ENCODE data around the gene NCKAP5. TPM values are rescaled to one million over a fixed set of nuclear protein-coding genes. Genes with fewer than 3 reads are reported as not detected.

NCKAP5 gene
- total RNA-seq, 1 donor from 2014 or later = 0.87 TPM

GRCh38 chr2:133273031-133273430, 295.2 kb downstream of the NCKAP5 start:
- TF ChIP-seq CTCF (IDR thresholded peaks at IDR 0.05) = no peak
- Mint-ChIP-seq H3K36me3 (ENCODE audit: low read depth) (peaks cover 2% of the 10 kb centered on the region), H3K4me1 (ENCODE audit: low read depth) (peaks cover 4% of the 10 kb centered on the region), H3K27ac (ENCODE audit: unreplicated experiment) (no peak overlapping the region), H3K27me3 (ENCODE audit: low read depth) (peaks cover 2% of the 10 kb centered on the region), H3K9me3 (ENCODE audit: low read depth) (no peaks in the 10 kb centered on the region), H3K4me3 (ENCODE audit: unreplicated experiment) (no peak overlapping the region)
- DNase-seq (ENCODE audit: low spot score) = no peak

DNA sequence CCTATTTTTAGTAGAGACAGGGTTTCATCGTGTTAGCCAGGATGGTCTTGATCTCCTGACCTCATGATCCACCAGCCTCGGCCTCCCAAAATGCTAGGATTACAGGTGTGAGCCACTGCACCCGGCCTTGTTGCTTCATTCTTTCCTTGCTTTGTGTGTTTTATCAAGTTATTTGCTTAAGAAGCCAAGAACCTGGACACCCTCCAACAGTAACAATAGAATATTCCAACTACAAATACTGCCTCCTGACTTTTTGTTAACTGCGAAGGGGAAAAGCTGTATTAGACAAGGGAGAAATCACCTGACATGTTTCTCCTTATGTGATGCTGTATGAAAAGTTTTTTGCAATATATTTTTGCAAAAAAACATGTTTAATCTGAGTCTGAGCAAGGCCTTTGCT, 297.2 kb downstream of the NCKAP5 start:
- TF ChIP-seq CTCF (IDR thresholded peaks at IDR 0.05) = no peak
- no peak for DNase-seq (ENCODE audit: low spot score)
- H3K9me3 Mint-ChIP-seq (ENCODE audit: low read depth) = no peaks in the 10 kb centered on the region
- no peaks in the 10 kb centered on the region for H3K36me3 Mint-ChIP-seq (ENCODE audit: low read depth)
- H3K4me3 Mint-ChIP-seq (ENCODE audit: unreplicated experiment) = no peak overlapping the region
- H3K4me1 Mint-ChIP-seq (ENCODE audit: low read depth) = peaks cover 9% of the 10 kb centered on the region
- H3K27me3 Mint-ChIP-seq (ENCODE audit: low read depth) = peaks cover 5% of the 10 kb centered on the region
- no peak overlapping the region for H3K27ac Mint-ChIP-seq (ENCODE audit: unreplicated experiment)

DNA sequence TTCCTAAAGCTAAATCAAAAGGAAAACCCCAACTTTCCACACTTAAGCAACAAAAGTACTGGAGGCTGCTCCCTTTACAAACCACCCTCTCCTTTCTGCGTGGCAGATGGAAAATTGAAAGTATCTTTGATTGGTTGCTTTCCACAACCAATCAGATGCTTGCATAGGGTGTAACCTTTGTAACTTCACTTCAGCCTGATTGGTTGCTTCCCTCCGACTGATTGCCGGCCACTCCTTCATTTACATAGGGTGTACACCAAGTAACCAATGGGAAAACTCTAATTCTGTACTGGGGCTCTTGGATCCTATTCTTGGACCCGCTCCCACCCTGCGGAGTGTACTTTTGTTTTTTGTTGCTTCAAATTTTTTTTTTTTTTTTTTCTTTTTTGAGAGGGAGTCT, 297.7 kb downstream of the NCKAP5 start:
- no peaks in the 10 kb centered on the region for H3K36me3 Mint-ChIP-seq (ENCODE audit: low read depth)
- no peak overlapping the region for H3K27ac Mint-ChIP-seq (ENCODE audit: unreplicated experiment)
- H3K4me3 Mint-ChIP-seq (ENCODE audit: unreplicated experiment) = no peak overlapping the region
- TF ChIP-seq CTCF (IDR thresholded peaks at IDR 0.05) = no peak
- H3K9me3 Mint-ChIP-seq (ENCODE audit: low read depth) = no peaks in the 10 kb centered on the region
- H3K4me1 Mint-ChIP-seq (ENCODE audit: low read depth) = peaks cover 12% of the 10 kb centered on the region
- H3K27me3 Mint-ChIP-seq (ENCODE audit: low read depth) = peaks cover 5% of the 10 kb centered on the region
- DNase-seq (ENCODE audit: low spot score) = no peak

- no peak for TF ChIP-seq CTCF (IDR thresholded peaks at IDR 0.05)
- Mint-ChIP-seq H3K4me1 (ENCODE audit: low read depth) (peaks cover 22% of the 10 kb centered on the region), H3K27ac (ENCODE audit: unreplicated experiment) (no peak overlapping the region), H3K4me3 (ENCODE audit: unreplicated experiment) (peak overlapping the region; percentile 66), H3K27me3 (ENCODE audit: low read depth) (peaks cover 5% of the 10 kb centered on the region), H3K36me3 (ENCODE audit: low read depth) (no peaks in the 10 kb centered on the region), H3K9me3 (ENCODE audit: low read depth) (no peaks in the 10 kb centered on the region)
- DNase-seq (ENCODE audit: low spot score) = no peak
Observed at GRCh38 chr2:133266926-133267590, 301.2 kb downstream of the NCKAP5 start.

GRCh38 chr2:133266041-133266925, 302.0 kb downstream of the NCKAP5 start:
- Mint-ChIP-seq H3K27me3 (ENCODE audit: low read depth) (peaks cover 5% of the 10 kb centered on the region), H3K4me3 (ENCODE audit: unreplicated experiment) (peak overlapping the region; percentile 66), H3K36me3 (ENCODE audit: low read depth) (no peaks in the 10 kb centered on the region), H3K9me3 (ENCODE audit: low read depth) (no peaks in the 10 kb centered on the region), H3K27ac (ENCODE audit: unreplicated experiment) (no peak overlapping the region), H3K4me1 (ENCODE audit: low read depth) (peaks cover 22% of the 10 kb centered on the region)
- no peak for DNase-seq (ENCODE audit: low spot score)
- TF ChIP-seq CTCF (IDR thresholded peaks at IDR 0.05) = peak; percentile 45

Data from chondrocyte (in vitro differentiated cells).